A549 (cell line): Measurements from ENCODE around the gene CELF2. TPM values are rescaled to one million over a fixed set of nuclear protein-coding genes. Genes with fewer than 3 reads are reported as not detected.

ENCODE experiments used
- ATAC-seq, 2 experiments: fragments of 200-7000 bp in 1 of 2; fragments of >200 bp in 1 of 2; cut with Nextera tagmentation in 1 of 2; cut with Tn5 transposase in 1 of 2; 3 replicates each; pipeline versions ENCODE4 v1.8.0 to v1.9.1; 2018 to 2020; ENCODE audit warnings: mild to moderate bottlenecking in 1 of 2, moderate library complexity in 1 of 2
- CTCF ChIA-PET: fragments of 300-600 bp; sonication (Branson Sonifier 250); formaldehyde crosslinking; extraction: SDS; loops from one replicate; lab custom pipeline; 2021; ENCODE audit warnings: antibody characterized with exemption, inconsistent platforms; lab: Yijun Ruan, JAX
- POLR2A ChIA-PET: fragments of 350-600 bp; formaldehyde crosslinking; extraction: SDS; loops from one replicate; lab custom pipeline; 2021; ENCODE audit warnings: antibody characterized with exemption, inconsistent platforms; lab: Yijun Ruan, JAX
- DNase-seq, 2 experiments: peaks; one replicate each; pipeline versions ENCODE4 v3.0.0 to v3.0.0-alpha.2; 2011 to 2016; ENCODE audit warnings: low read depth in 1 of 2, low spot score in 1 of 2
- FAIRE-seq: peaks from 2 replicates; lab custom pipeline; 2011; peaks lifted over from hg19 to GRCh38; lab: Jason Lieb, UNC
- H3K27ac ChIP-seq, 2 experiments: fragments of >200 bp; sonication (Bioruptor Twin); formaldehyde crosslinking; 3 replicates each; pipeline ENCODE4 v1.5.1; 2016 to 2017
- H3K4me1 ChIP-seq: fragments of >200 bp; sonication (Bioruptor Twin); formaldehyde crosslinking; 3 replicates; pipeline ENCODE4 v1.6.1; 2016
- H3K4me2 ChIP-seq: fragments of >200 bp; sonication (Bioruptor Twin); formaldehyde crosslinking; 3 replicates; pipeline ENCODE4 v1.6.1; 2016
- H3K4me3 ChIP-seq: fragments of >200 bp; sonication (Bioruptor Twin); formaldehyde crosslinking; 3 replicates; pipeline ENCODE4 v1.5.1; 2016
- H3K9me3 ChIP-seq: fragments of >200 bp; sonication (Bioruptor Twin); formaldehyde crosslinking; 3 replicates; pipeline ENCODE4 v1.6.1; 2016
- BHLHE40 ChIP-seq: IDR thresholded peaks from 2 replicates; pipeline ENCODE4 v1.6.1; 2012; ENCODE audit warnings: low read depth, low read length, inconsistent platforms
- CEBPB ChIP-seq, 2 experiments: fragments of >200 bp in 1 of 2; sonication (Bioruptor Twin) in 1 of 2; formaldehyde crosslinking in 1 of 2; IDR thresholded peaks; 2 replicates each; pipeline ENCODE4 v1.6.1; 2012 to 2016
- EHF ChIP-seq: fragments of 250-450 bp; sonication (Bioruptor Pico); IDR thresholded peaks from 2 replicates; pipeline ENCODE4 v1.5.0; 2020; ENCODE audit warnings: mild to moderate bottlenecking
- EP300 ChIP-seq, 2 experiments: fragments of >200 bp; sonication (Bioruptor Twin); formaldehyde crosslinking; IDR thresholded peaks; 2 replicates in 1 of 2; 3 replicates in 1 of 2; pipeline ENCODE4 v1.6.1; 2016 to 2017
- FOSL2 ChIP-seq, 2 experiments: fragments of 450-650 bp in 1 of 2; fragments of >200 bp in 1 of 2; sonication (Bioruptor Twin) in 1 of 2; formaldehyde crosslinking; IDR thresholded peaks; 2 replicates each; pipeline versions ENCODE4 v1.5.0 to v1.6.1; 2016 to 2020; ENCODE audit warnings: mild to moderate bottlenecking in 1 of 2, moderate library complexity in 1 of 2
- FOXS1 ChIP-seq: fragments of 250-450 bp; sonication (Bioruptor Pico); IDR thresholded peaks from 2 replicates; pipeline ENCODE4 v1.5.0; 2020; ENCODE audit warnings: mild to moderate bottlenecking, moderate library complexity
- MYC ChIP-seq: IDR thresholded peaks from 2 replicates; pipeline ENCODE4 v1.6.1; 2012; ENCODE audit warnings: mild to moderate bottlenecking, inconsistent platforms, low read length, improper control_type of control experiment, borderline replicate concordance
- NR3C1 ChIP-seq: fragments of >200 bp; sonication (Bioruptor Twin); formaldehyde crosslinking; IDR thresholded peaks from 3 replicates; pipeline ENCODE4 v1.6.1; 2017
- POLR2AphosphoS2 ChIP-seq: conservative IDR thresholded peaks from 2 replicates; pipeline ENCODE4 v1.6.1; 2012; ENCODE audit warnings: low read length, improper control_type of control experiment, inconsistent platforms
- RAD21 ChIP-seq, 2 experiments: fragments of >200 bp in 1 of 2; sonication (Bioruptor Twin) in 1 of 2; formaldehyde crosslinking in 1 of 2; IDR thresholded peaks in 1 of 2; conservative IDR thresholded peaks in 1 of 2; 2 replicates in 1 of 2; 3 replicates in 1 of 2; pipeline ENCODE4 v1.6.1; 2012 to 2018; ENCODE audit warnings: inconsistent platforms in 1 of 2
- SREBF2 ChIP-seq: fragments of 450-650 bp; IDR thresholded peaks from 2 replicates; pipeline ENCODE4 v1.6.1; 2014; ENCODE audit warnings: mild to moderate bottlenecking, moderate library complexity
- TFCP2L1 ChIP-seq: fragments of 250-450 bp; sonication (Bioruptor Pico); IDR thresholded peaks from 2 replicates; pipeline ENCODE4 v1.5.0; 2021; ENCODE audit warnings: mild to moderate bottlenecking
- ZFP36 ChIP-seq: fragments of 450-650 bp; IDR thresholded peaks from 2 replicates; pipeline ENCODE4 v1.6.1; 2014; ENCODE audit warnings: borderline replicate concordance; ENCODE audit not compliant: partially characterized antibody
- ZNF302 ChIP-seq: fragments of 250-450 bp; sonication (Bioruptor Pico); IDR thresholded peaks from 2 replicates; pipeline ENCODE4 v1.9.0; 2021; ENCODE audit warnings: inconsistent platforms, mild to moderate bottlenecking, moderate library complexity
- WGBS: methylation state at CpG from one replicate; pipeline ENCODE4 v1.1.6; 2017; ENCODE audit errors: missing lambda C conversion rate; 5-methylcytosine and 5-hydroxymethylcytosine counted together
- polyA plus RNA-seq, 4 experiments: library from polyadenylated mRNA; depleted of rRNA in 3 of 4; stranded (reverse); fragments of >200 nt; fragmentation: RNase III in 1 of 4; extraction: RNeasy Plus Mini Kit Qiagen cat#74134 plus additional on column Dnase treatment in 1 of 4; gene quantifications; 2 replicates in 3 of 4; 3 replicates in 1 of 4; pipeline ENCODE4 v1.2.3, GENCODE V29; 2011 to 2017
- TF ChIP-seq, protein P1 (sequence below): fragments of 150-350 bp; IDR thresholded peaks from 2 replicates; pipeline ENCODE4 v1.6.1; 2014; ENCODE audit warnings: low read depth, mild to moderate bottlenecking, low read length
- TF ChIP-seq, protein P2 (sequence below): IDR thresholded peaks from 2 replicates; pipeline ENCODE4 v1.6.1; 2012
- TF ChIP-seq, protein P3 (sequence below): IDR thresholded peaks from 2 replicates; pipeline ENCODE4 v1.6.1; 2012

The CELF2 gene
- polyA plus RNA-seq, 2 of the 4 experiments (the other 2 are of a cell fraction) = 0.01 to 0.03 TPM

DNA sequence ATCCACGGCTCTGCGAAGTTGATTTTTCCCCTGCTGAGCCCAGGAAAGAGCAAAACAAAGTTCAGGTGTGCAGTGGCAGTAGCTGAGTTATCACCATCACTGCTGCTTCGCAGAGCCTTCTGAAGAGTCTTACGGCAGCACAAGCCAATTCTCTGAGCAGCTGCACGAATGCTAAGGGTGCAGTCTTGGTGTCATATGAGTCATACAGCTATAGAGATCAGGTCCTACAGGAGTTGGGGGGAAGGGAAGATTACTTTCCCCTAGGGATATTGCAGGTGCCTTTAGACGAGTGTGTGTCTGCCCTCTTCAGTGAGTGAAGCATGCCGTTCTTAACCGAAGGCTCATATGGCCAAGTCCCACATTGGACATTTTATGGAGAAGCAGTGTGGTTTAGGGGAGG, 227.8 kb downstream of the CELF2 start:
- no peak for ATAC-seq
- Histone ChIP-seq H3K4me3 (no peak overlapping the region), H3K9me3 (no peaks in the 10 kb centered on the region), H3K4me1 (no peaks in the 10 kb centered on the region), H3K4me2 (no peak overlapping the region), H3K27ac (no peak overlapping the region)
- POLR2A ChIA-PET = no interaction called here
- CTCF ChIA-PET = interaction anchor here (1.6 kb wide), 1 partner anchor 25 kb away, joined by 4 read pairs; no protein-coding TSS in a partner anchor
- 50% methylated on average over 8 of the region's 8 CpGs for WGBS
- TF ChIP-seq SREBF2 (no peak), RAD21 (conservative IDR thresholded peaks at IDR 0.05 in 1 of 2, IDR thresholded peaks at IDR 0.05 in 1 of 2) (no peak)
- TF ChIP-seq, protein P1, sequence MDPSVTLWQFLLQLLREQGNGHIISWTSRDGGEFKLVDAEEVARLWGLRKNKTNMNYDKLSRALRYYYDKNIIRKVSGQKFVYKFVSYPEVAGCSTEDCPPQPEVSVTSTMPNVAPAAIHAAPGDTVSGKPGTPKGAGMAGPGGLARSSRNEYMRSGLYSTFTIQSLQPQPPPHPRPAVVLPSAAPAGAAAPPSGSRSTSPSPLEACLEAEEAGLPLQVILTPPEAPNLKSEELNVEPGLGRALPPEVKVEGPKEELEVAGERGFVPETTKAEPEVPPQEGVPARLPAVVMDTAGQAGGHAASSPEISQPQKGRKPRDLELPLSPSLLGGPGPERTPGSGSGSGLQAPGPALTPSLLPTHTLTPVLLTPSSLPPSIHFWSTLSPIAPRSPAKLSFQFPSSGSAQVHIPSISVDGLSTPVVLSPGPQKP = no peak
- no peak for FAIRE-seq
- no peak for DNase-seq

DNA sequence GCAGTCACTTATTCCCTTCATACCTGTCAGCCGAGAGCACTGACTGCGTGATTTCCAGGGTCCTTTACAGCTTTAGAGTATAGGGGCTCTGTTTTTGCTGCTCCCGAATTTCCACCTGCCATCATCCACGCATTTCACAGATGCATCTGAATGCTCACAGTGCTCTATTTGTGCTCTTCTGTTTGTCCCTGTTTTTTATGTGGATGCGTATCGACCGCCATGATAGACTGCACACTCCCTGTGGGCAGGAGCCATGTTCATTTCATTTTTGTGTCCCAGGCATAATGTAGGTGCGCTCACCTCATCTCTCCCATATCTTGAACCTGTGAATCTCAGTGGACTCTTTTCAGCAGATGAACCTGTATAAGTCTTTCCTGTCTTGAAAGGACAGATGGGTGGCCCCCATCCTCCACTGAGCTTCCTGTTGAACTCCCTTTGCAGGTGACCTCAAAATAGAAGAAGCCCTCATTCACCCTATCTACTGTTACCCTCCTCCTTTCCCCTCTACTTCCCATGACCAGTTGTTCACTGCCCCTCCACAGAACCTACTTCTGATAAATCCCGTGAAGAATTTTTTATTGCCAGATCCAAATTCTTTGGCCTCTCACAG, 228.4 kb downstream of the CELF2 start:
- 44% methylated on average over 9 of the region's 9 CpGs for WGBS
- no peak overlapping the region for H3K27ac ChIP-seq
- ChIA-PET POLR2A (no interaction called here), CTCF (no interaction called here)
- H3K9me3 ChIP-seq = no peaks in the 10 kb centered on the region
- no peak overlapping the region for H3K4me2 ChIP-seq
- DNase-seq = no peak
- TF ChIP-seq FOSL2 (IDR thresholded peaks at IDR 0.05) (no peak), FOSL2 (CRISPR knock-in tag; IDR thresholded peaks at IDR 0.05) (no peak), BHLHE40 (no peak), POLR2AphosphoS2 (no peak), MYC (no peak), EHF (CRISPR knock-in tag) (no peak), TFCP2L1 (CRISPR knock-in tag) (no peak)
- TF ChIP-seq, protein P2, sequence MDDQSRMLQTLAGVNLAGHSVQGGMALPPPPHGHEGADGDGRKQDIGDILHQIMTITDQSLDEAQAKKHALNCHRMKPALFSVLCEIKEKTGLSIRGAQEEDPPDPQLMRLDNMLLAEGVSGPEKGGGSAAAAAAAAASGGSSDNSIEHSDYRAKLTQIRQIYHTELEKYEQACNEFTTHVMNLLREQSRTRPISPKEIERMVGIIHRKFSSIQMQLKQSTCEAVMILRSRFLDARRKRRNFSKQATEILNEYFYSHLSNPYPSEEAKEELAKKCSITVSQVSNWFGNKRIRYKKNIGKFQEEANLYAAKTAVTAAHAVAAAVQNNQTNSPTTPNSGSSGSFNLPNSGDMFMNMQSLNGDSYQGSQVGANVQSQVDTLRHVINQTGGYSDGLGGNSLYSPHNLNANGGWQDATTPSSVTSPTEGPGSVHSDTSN = no peak
- no peak for ATAC-seq
- H3K4me1 ChIP-seq = no peaks in the 10 kb centered on the region
- FAIRE-seq = no peak
- no peak overlapping the region for H3K4me3 ChIP-seq

DNA sequence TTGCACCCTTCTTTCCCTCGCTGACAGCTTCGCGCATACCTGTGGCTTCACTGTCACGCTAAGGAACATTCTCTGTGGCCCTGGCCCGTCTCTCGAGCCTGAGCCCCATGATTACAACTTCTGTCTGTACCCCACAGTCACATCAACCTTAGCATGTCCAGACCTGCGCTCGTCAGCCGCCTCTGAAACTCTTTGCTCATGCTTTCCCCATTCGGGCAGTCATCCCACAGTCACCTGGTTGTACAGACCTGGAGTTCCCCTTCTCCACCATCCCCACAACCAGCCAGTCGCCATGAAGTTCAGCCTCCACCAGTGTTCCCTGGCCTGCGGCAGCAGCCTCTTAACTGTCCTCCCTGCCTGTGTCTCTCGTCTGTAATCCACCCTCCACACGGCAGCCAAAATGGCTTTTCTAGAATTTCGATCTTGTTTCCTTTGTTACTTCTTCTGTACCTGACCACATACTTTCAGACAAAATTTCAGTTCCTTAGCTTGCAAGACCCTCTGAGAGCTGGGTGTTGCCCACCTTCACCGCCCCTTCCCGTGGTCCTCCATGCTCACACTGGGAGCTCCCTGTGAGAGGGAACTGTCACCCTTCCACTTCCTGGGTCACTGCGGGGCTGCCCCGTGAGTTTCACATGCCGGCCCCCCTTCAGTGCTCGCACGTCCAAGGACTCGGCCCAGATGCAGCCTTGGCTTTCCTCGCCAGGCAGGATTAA, 229.2 kb downstream of the CELF2 start:
- H3K4me1 ChIP-seq = no peaks in the 10 kb centered on the region
- H3K27ac ChIP-seq = no peak overlapping the region
- H3K4me2 ChIP-seq = no peak overlapping the region
- H3K9me3 ChIP-seq = no peaks in the 10 kb centered on the region
- no peak for ATAC-seq
- DNase-seq = no peak
- ChIA-PET CTCF (no interaction called here), POLR2A (no interaction called here)
- TF ChIP-seq, protein P3, sequence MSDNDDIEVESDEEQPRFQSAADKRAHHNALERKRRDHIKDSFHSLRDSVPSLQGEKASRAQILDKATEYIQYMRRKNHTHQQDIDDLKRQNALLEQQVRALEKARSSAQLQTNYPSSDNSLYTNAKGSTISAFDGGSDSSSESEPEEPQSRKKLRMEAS = no peak
- TF ChIP-seq ZNF302 = no peak
- TF ChIP-seq FOXS1 (CRISPR knock-in tag) = no peak
- no peak for TF ChIP-seq CEBPB (IDR thresholded peaks at IDR 0.05)
- TF ChIP-seq ZFP36 = no peak
- no peak for TF ChIP-seq NR3C1
- TF ChIP-seq EP300 (IDR thresholded peaks at IDR 0.05) = no peak
- no peak overlapping the region for H3K4me3 ChIP-seq
- WGBS = 38% methylated on average over 24 of the region's 24 CpGs
- FAIRE-seq = no peak
